HG02852 (cell line): ENCODE data around the gene SPPL3.

ENCODE experiments used
- ATAC-seq: cut with Tn5 transposase; IDR thresholded peaks from one replicate; pipeline ENCODE4 v1.9.1; 2021; ENCODE audit warnings: mild to moderate bottlenecking, moderate library complexity; ENCODE audit not compliant: unreplicated experiment

The SPPL3 gene

GRCh38 chr12:120726510-120726793, 177.7 kb downstream of the SPPL3 start:
- no peak for ATAC-seq

GRCh38 chr12:120725659-120726509, 178.3 kb downstream of the SPPL3 start, which contains the start of gene ACADS:
Gene ACADS, plus strand, starts transcription at chr12:120725826. Its CDS starts 60 bp downstream, at chr12:120725886.
- ATAC-seq, result peak; percentile 92

- ATAC-seq, result peak; percentile 4
These were observed 179.0 kb downstream of the SPPL3 start for GRCh38 chr12:120725151-120725658.

- ATAC-seq, result no peak
These were observed 179.4 kb downstream of the SPPL3 start for GRCh38 chr12:120724720-120725119.

GRCh38 chr12:120722784-120723183, 181.4 kb downstream of the SPPL3 start:
- ATAC-seq, result no peak

- no peak for ATAC-seq
These were observed 182.3 kb downstream of the SPPL3 start for GRCh38 chr12:120721866-120722265.

GRCh38 chr12:120720987-120721801, 183.0 kb downstream of the SPPL3 start:
- ATAC-seq, result no peak

GRCh38 chr12:120720234-120720986, 183.7 kb downstream of the SPPL3 start:
- ATAC-seq, result no peak

- no peak for ATAC-seq
These were observed 184.5 kb downstream of the SPPL3 start for GRCh38 chr12:120719496-120720233.

GRCh38 chr12:120719072-120719471, 185.1 kb downstream of the SPPL3 start:
- ATAC-seq, result no peak

- no peak for ATAC-seq
These were observed 186.1 kb downstream of the SPPL3 start for GRCh38 chr12:120718055-120718454.

GRCh38 chr12:120713861-120714482, 190.2 kb downstream of the SPPL3 start:
- peak; percentile 45 for ATAC-seq

- no peak for ATAC-seq
These were observed 191.5 kb downstream of the SPPL3 start for GRCh38 chr12:120712610-120713009.
